CD14-positive monocyte (primary cell): Measurements from ENCODE around the gene TCP11X1. TPM values are rescaled to one million over a fixed set of nuclear protein-coding genes. Genes with fewer than 3 reads are reported as not detected.
"Not testable (repeated sequence)": the region's sequence is repeated elsewhere in the genome, so short reads cannot be mapped to it uniquely, and the experiment has no call there.

Experiments
- DNase-seq, 3 donors: peaks; one replicate each; pipeline ENCODE4 v3.0.0-alpha.2; 2011 to 2022
- H2AFZ ChIP-seq: 2 replicates; pipeline ENCODE4 v1.6.0; 2012; ENCODE audit warnings: mild to moderate bottlenecking, low read depth, low read length, inconsistent platforms; ENCODE audit not compliant: insufficient read depth, poor library complexity, severe bottlenecking
- H3K27ac ChIP-seq, 2 donors: 1 replicate in 1 of 2; 2 replicates in 1 of 2; pipeline ENCODE4 v1.5.1; 2012 to 2013; ENCODE audit warnings: low read length in 2 of 2, control low read depth in 1 of 2, inconsistent platforms in 1 of 2, low read depth in 1 of 2, mild to moderate bottlenecking in 1 of 2
- H3K27me3 ChIP-seq, 2 donors: one replicate each; pipeline versions ENCODE4 v1.6.0 to v1.6.1; 2011 to 2013; ENCODE audit warnings: low read length in 2 of 2; ENCODE audit not compliant: control insufficient read depth in 2 of 2, insufficient read depth in 2 of 2
- H3K36me3 ChIP-seq, 2 donors: replicated peaks in 1 of 2; 1 replicate in 1 of 2; 2 replicates in 1 of 2; pipeline versions ENCODE4 v1.5.1 to v1.6.1; 2012 to 2013; ENCODE audit warnings: low read length in 2 of 2, control low read depth in 1 of 2, inconsistent platforms in 1 of 2, mild to moderate bottlenecking in 1 of 2; ENCODE audit not compliant: insufficient read depth in 2 of 2, control insufficient read depth in 1 of 2
- H3K4me1 ChIP-seq, 2 donors: 1 replicate in 1 of 2; 2 replicates in 1 of 2; pipeline versions ENCODE4 v1.5.1 to v1.6.1; 2012 to 2013; ENCODE audit warnings: low read length in 2 of 2, control low read depth in 1 of 2, inconsistent platforms in 1 of 2, mild to moderate bottlenecking in 1 of 2, moderate library complexity in 1 of 2; ENCODE audit not compliant: insufficient read depth in 2 of 2, control insufficient read depth in 1 of 2
- H3K4me2 ChIP-seq: replicated peaks from 2 replicates; pipeline ENCODE3; 2012; ENCODE audit warnings: low read length, moderate library complexity, mild to moderate bottlenecking; ENCODE audit not compliant: poor library complexity, severe bottlenecking; ENCODE audit errors: extremely low read depth
- H3K4me3 ChIP-seq, 3 experiments: fragments of 200-600 bp in 1 of 3; sonication (generic) in 1 of 3; replicated peaks in 1 of 3; 1 replicate in 2 of 3; 2 replicates in 1 of 3; pipeline ENCODE4 v1.5.1; 2011 to 2013; ENCODE audit warnings: low read length in 3 of 3, mild to moderate bottlenecking in 3 of 3, control low read depth in 2 of 3, low read depth in 2 of 3, inconsistent platforms in 1 of 3, moderate library complexity in 1 of 3
- H3K79me2 ChIP-seq: 2 replicates; pipeline ENCODE4 v1.6.0; 2012; ENCODE audit warnings: mild to moderate bottlenecking, control low read depth, inconsistent platforms, low read length, moderate library complexity; ENCODE audit not compliant: insufficient read depth
- H3K9ac ChIP-seq: 2 replicates; pipeline ENCODE4 v1.6.0; 2017; ENCODE audit warnings: low read length, mild to moderate bottlenecking; ENCODE audit not compliant: insufficient read depth, poor library complexity, severe bottlenecking
- H3K9me3 ChIP-seq, 2 donors: replicated peaks in 1 of 2; 1 replicate in 1 of 2; 2 replicates in 1 of 2; pipeline versions ENCODE4 v1.5.1 to v1.6.1; 2012 to 2013; ENCODE audit warnings: low read length in 2 of 2, control low read depth in 1 of 2; ENCODE audit not compliant: control insufficient read depth in 1 of 2, insufficient read depth in 1 of 2
- H4K20me1 ChIP-seq: 2 replicates; pipeline ENCODE4 v1.6.0; 2012; ENCODE audit warnings: mild to moderate bottlenecking, low read length, control low read depth, moderate library complexity; ENCODE audit not compliant: insufficient read depth
- H3K27ac Mint-ChIP-seq, 7 donors: one replicate each; pipeline ENCODE4 v1.8.0; 2020; ENCODE audit warnings: mild to moderate bottlenecking in 7 of 7, mixed read lengths in 7 of 7, moderate library complexity in 6 of 7, inconsistent platforms in 2 of 7
- H3K27me3 Mint-ChIP-seq, 3 donors: one replicate each; pipeline ENCODE4 v1.8.0; 2021 to 2022; ENCODE audit warnings: low read depth in 3 of 3, mild to moderate bottlenecking in 3 of 3, mixed read lengths in 3 of 3, moderate library complexity in 3 of 3, inconsistent platforms in 1 of 3
- H3K36me3 Mint-ChIP-seq, 2 donors: one replicate each; pipeline ENCODE4 v1.8.0; 2020; ENCODE audit warnings: mixed read lengths in 2 of 2, inconsistent platforms in 1 of 2, mild to moderate bottlenecking in 1 of 2
- H3K4me1 Mint-ChIP-seq: one replicate; pipeline ENCODE4 v1.8.0; 2020; ENCODE audit warnings: mild to moderate bottlenecking, mixed read lengths
- H3K4me3 Mint-ChIP-seq, 2 donors: one replicate each; pipeline ENCODE4 v1.8.0; 2020; ENCODE audit warnings: mild to moderate bottlenecking in 2 of 2, mixed read lengths in 2 of 2, moderate library complexity in 1 of 2
- H3K9me3 Mint-ChIP-seq, 7 donors: one replicate each; pipeline ENCODE4 v1.8.0; 2020 to 2022; ENCODE audit warnings: mixed read lengths in 7 of 7, mild to moderate bottlenecking in 6 of 7, moderate library complexity in 6 of 7, inconsistent platforms in 2 of 7
- CTCF ChIP-seq: fragments of 200-600 bp; IDR thresholded peaks from one replicate; pipeline ENCODE4 v1.8.0; 2022; ENCODE audit warnings: antibody characterized with exemption, mild to moderate bottlenecking
- WGBS: methylation state at CpG from one replicate; pipeline ENCODE4 v1.1.5; 2013; ENCODE audit warnings: missing lambda C conversion rate; ENCODE audit not compliant: insufficient coverage; 5-methylcytosine and 5-hydroxymethylcytosine counted together
- intact Hi-C, 2 donors: fragments of 100-400 bp; cut with micrococcal nuclease; formaldehyde crosslinking; loops; one replicate each; pipeline versions ENCODE4 v1.15.0 to v1.15.1; 2023
- polyA minus RNA-seq: library from RNA; depleted of rRNA, polyadenylated mRNA; stranded (reverse); fragments of >200 nt; gene quantifications from 2 replicates; pipeline ENCODE4 v1.2.3, GENCODE V29; 2012
- polyA plus RNA-seq, 3 donors: library from polyadenylated mRNA; depleted of rRNA in 1 of 3; unstranded in 2 of 3; stranded (reverse) in 1 of 3; fragments of 300-500 nt in 2 of 3; fragments of >200 nt in 1 of 3; fragmentation: Illumina TruSeq in 2 of 3; gene quantifications; 1 replicate in 2 of 3; 2 replicates in 1 of 3; pipeline ENCODE4 v1.2.3, GENCODE V29; 2012 to 2021
- total RNA-seq, 12 experiments: library from RNA in 1 of 12; stranded (reverse) in 1 of 12; fragments of 120-200 nt in 1 of 12; gene quantifications; one replicate each; pipeline ENCODE4 v1.2.4 and lab custom pipeline; 2013 to 2026; ENCODE audit warnings: mixed read lengths in 6 of 12, inconsistent platforms in 1 of 12

Gene TCP11X1
- not detected for total RNA-seq (2013)
- polyA plus RNA-seq (not detected), polyA minus RNA-seq (not detected in 2 replicates), total RNA-seq (lab: John Stamatoyannopoulos, UW) (0 reads per million in 11 experiments)

DNA sequence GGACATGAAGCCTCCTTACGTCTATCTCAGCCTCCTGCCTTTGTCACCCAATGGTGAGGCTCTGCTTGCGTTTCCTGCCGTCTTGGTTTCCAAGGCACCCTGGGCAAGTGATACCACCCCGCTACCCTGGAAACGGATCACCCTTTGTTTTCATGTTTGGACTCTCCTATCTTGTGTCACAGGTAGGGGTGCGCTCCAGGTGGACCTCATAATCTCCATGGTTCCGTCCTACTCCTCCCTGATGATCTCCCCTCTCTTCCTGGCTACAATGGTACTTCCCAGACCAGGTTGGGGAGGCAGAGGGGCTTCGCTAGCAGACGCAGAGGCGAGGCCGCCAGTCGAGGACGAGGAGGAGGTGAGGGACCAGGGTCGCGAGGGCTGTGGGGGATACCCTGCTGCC, at the start of gene TCP11X1:
TSS of gene TCP11X1 (plus strand) at position 316 of the 400 bp plus-strand sequence.
- H4K20me1 ChIP-seq, H3K9me3 ChIP-seq, intact Hi-C loops, DNase-seq, H3K36me3 Mint-ChIP-seq, H3K4me1 Mint-ChIP-seq, H3K9me3 Mint-ChIP-seq, H3K27me3 Mint-ChIP-seq, H3K4me3 Mint-ChIP-seq, H3K27me3 ChIP-seq, H3K27ac ChIP-seq, H3K27ac Mint-ChIP-seq, H3K36me3 ChIP-seq, H3K4me1 ChIP-seq, H2AFZ ChIP-seq, H3K9ac ChIP-seq, H3K4me3 ChIP-seq, H3K4me2 ChIP-seq, H3K79me2 ChIP-seq: not testable (repeated sequence)
- WGBS, result no CpG with 5 or more reads among the region's 15 CpGs

DNA sequence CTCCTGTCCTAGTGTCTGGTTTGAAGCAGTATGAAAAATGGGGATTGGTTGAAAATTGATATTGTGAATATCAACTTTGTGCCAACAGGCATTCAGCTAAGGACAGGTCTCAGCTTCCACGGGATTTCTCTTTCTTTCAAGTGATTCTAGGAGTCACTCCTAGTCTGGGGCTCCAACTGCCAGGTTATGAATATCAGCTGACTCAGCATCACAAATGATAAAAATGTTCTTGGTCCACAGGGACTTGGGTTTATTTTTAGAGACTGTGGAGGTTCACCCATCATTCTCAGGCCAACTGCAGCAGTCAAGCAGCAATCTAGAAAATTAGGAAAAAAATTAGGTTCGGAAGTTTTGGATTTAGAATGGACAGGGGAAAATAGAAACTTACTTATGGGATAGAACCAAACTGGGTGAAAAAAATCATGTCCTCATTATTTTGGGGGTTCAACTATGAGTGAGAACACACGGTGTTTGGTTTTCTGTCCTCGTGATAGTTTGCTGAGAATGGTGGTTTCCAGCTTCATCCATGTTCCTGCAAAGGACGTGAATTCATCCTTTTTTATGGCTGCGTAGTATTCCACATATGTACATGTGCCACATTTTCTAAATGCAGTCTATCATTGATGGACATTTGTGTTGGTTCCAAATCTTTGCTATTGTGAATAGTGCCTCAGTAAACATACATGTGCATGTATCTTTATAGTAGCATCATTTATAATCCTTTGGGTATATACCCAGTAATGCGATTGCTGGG, 29.0 kb upstream of the TCP11X1 start:
- H3K4me3 ChIP-seq, result no peak overlapping the region
- no peaks in the 10 kb centered on the region for H3K4me1 Mint-ChIP-seq
- H3K4me2 ChIP-seq, result no peak overlapping the region
- no peaks in the 10 kb centered on the region for H3K27me3 ChIP-seq
- no CpG with 5 or more reads among the region's 7 CpGs for WGBS
- no peak overlapping the region for H2AFZ ChIP-seq
- no peaks in the 10 kb centered on the region for H3K4me1 ChIP-seq
- no peak for DNase-seq
- H3K27ac Mint-ChIP-seq, result no peak overlapping the region
- no peak overlapping the region for H3K9ac ChIP-seq
- H3K9me3 ChIP-seq, result no peaks in the 10 kb centered on the region
- peaks cover 0 to 12% (median 9%) of the 10 kb centered on the region in 7 donors for H3K9me3 Mint-ChIP-seq
- H3K27me3 Mint-ChIP-seq, result peaks cover 0 to 1% (median 0%) of the 10 kb centered on the region in 3 donors
- no peaks in the 10 kb centered on the region for H3K79me2 ChIP-seq
- H3K36me3 Mint-ChIP-seq, result no peaks in the 10 kb centered on the region
- intact Hi-C loops, result no loop called here
- H3K4me3 Mint-ChIP-seq, result no peak overlapping the region
- H3K36me3 ChIP-seq, result no peaks in the 10 kb centered on the region
- H4K20me1 ChIP-seq, result no peaks in the 10 kb centered on the region
- no peak overlapping the region for H3K27ac ChIP-seq
- no peak for TF ChIP-seq CTCF

DNA sequence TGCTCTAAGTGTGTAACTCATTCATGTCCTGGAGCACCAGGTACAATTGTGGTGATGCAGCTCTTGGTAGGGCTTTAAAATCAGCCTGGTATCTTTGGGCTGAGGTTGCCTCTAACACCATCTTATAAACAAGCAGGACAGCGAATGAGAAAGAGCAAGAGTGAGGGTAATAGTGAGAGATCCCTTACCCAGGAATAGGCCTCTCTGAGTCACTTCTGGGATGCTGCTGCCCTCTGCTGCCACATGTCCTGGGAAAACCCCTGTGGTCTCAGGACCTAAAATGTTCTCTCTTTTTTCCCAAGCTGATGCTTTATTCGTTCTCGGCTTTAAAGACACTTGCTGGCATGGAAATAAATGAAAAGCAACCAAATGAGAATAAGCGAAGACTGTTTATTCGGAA, 7.2 kb upstream of the TCP11X1 start:
- H3K27me3 ChIP-seq, intact Hi-C loops, H2AFZ ChIP-seq, H3K4me2 ChIP-seq, H3K4me1 Mint-ChIP-seq, H3K36me3 Mint-ChIP-seq, H3K27ac ChIP-seq, DNase-seq, H3K27ac Mint-ChIP-seq, H3K9me3 ChIP-seq, H3K4me1 ChIP-seq, H3K27me3 Mint-ChIP-seq, H4K20me1 ChIP-seq, H3K79me2 ChIP-seq, H3K36me3 ChIP-seq, H3K9me3 Mint-ChIP-seq, H3K4me3 Mint-ChIP-seq, H3K9ac ChIP-seq, H3K4me3 ChIP-seq: not testable (repeated sequence)
- WGBS, result no CpG with 5 or more reads among the region's 5 CpGs

- DNase-seq, intact Hi-C loops, H3K27ac ChIP-seq, H3K4me3 ChIP-seq, H3K27ac Mint-ChIP-seq, H3K79me2 ChIP-seq, H3K27me3 Mint-ChIP-seq, H3K9me3 ChIP-seq, H3K27me3 ChIP-seq, H3K4me3 Mint-ChIP-seq, H2AFZ ChIP-seq, H4K20me1 ChIP-seq, H3K36me3 ChIP-seq, H3K4me1 Mint-ChIP-seq, H3K9ac ChIP-seq, H3K9me3 Mint-ChIP-seq, H3K36me3 Mint-ChIP-seq, H3K4me1 ChIP-seq, H3K4me2 ChIP-seq: not testable (repeated sequence)
- WGBS, result no CpG with 5 or more reads among the region's 3 CpGs
Measured at GRCh38 chrX:102216497-102216896, 1.4 kb downstream of the TCP11X1 start.
